ENCODE measurements around the gene BIRC2. TPM values are rescaled to one million over a fixed set of nuclear protein-coding genes. Genes with fewer than 3 reads are reported as not detected.

Gene BIRC2
- total and polyA plus RNA-seq, 9 donors: 23.7 to 57.8 (median 33.6) TPM

DNA sequence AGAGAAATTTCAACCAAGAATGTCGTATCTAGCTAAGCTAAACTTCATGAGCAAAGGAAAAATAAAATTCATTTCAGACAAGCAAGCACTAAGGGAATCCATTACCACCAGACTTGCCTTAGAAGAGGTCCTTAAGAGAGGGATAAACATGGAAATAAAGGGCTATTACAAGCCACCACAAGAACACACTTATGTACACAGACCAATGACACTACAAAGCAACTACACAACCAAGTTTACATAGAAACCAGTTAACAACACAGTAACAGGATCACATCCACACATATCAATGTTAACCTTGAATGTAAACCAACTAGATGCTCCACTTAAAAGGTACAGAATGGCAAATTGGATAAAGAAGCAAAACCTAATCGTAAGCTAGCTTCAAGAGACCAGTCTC is 67.5 kb downstream of the BIRC2 start:
- no peaks in the 10 kb centered on the region for H3K9me3 ChIP-seq
- intact Hi-C loops (cut with DNase I): no loop called here
- DNase-seq: no peak
- 97 to 99% (median 97%) methylated on average over 2 of the region's 2 CpGs for WGBS, 3 donors
- peaks cover 7% of the 10 kb centered on the region for H3K4me1 ChIP-seq (ENCODE audit: insufficient read depth)
- H3K36me3 ChIP-seq: no peaks in the 10 kb centered on the region
- no peak overlapping the region for H3K27ac ChIP-seq
- no peak for TF ChIP-seq POLR2A (IDR thresholded peaks at IDR 0.05)
- no peak for TF ChIP-seq EP300 (IDR thresholded peaks at IDR 0.05)
- no peak for TF ChIP-seq CTCF (IDR thresholded peaks at IDR 0.05)
- H3K4me3 ChIP-seq: no peak overlapping the region
- no peaks in the 10 kb centered on the region for H3K27me3 ChIP-seq

DNA sequence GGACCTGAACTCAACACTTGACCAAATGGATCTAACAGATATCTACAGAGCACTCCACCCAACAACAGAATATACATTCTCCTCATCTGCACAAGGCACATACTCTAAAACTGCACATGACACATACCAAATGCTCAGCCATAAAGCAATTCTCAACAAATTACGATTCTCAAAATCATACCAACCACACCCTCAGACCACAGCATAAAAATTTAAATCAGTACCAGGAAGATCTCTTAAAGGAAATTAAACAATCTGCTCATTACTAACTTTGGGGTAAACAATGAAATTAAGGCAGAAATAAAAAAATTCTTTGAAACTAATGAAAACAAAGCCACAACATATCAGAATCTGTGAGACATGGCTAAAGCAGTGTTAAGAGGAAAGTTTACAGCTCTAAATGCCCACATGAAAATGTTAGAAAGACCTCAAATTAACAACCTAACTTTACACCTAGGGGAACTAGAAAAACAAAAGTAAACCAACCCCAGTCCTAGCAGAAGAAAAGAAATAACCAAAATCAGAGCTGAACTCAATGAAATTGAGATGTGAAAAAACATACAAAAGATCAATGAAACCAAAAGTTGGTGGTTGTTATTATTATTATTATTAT is 68.4 kb downstream of the BIRC2 start:
- intact Hi-C loops (cut with DNase I): no loop called here
- H3K36me3 ChIP-seq: no peaks in the 10 kb centered on the region
- H3K27me3 ChIP-seq: no peaks in the 10 kb centered on the region
- H3K4me1 ChIP-seq (ENCODE audit: insufficient read depth): peaks cover 3% of the 10 kb centered on the region
- H3K27ac ChIP-seq: no peak overlapping the region
- DNase-seq: no peak
- WGBS, 3 donors: 76 to 95% (median 94%) methylated on average over 1 of the region's 1 CpG
- H3K4me3 ChIP-seq: no peak overlapping the region
- no peaks in the 10 kb centered on the region for H3K9me3 ChIP-seq
- TF ChIP-seq EP300 (IDR thresholded peaks at IDR 0.05): no peak

GRCh38 chr11:102416976-102417375 is 70.0 kb downstream of the BIRC2 start:
- Histone ChIP-seq H3K4me3 (no peak overlapping the region), H3K27me3 (no peaks in the 10 kb centered on the region), H3K36me3 (no peaks in the 10 kb centered on the region), H3K9me3 (no peaks in the 10 kb centered on the region), H3K27ac (no peak overlapping the region), H3K4me1 (ENCODE audit: insufficient read depth) (no peaks in the 10 kb centered on the region)
- no peak for DNase-seq
- TF ChIP-seq POLR2A (IDR thresholded peaks at IDR 0.05) (no peak), EP300 (IDR thresholded peaks at IDR 0.05) (no peak), CTCF (IDR thresholded peaks at IDR 0.05) (no peak)
- 99 to 100% (median 99%) methylated on average over 2 of the region's 2 CpGs for WGBS, 3 donors
- intact Hi-C loops (cut with DNase I): no loop called here

DNA sequence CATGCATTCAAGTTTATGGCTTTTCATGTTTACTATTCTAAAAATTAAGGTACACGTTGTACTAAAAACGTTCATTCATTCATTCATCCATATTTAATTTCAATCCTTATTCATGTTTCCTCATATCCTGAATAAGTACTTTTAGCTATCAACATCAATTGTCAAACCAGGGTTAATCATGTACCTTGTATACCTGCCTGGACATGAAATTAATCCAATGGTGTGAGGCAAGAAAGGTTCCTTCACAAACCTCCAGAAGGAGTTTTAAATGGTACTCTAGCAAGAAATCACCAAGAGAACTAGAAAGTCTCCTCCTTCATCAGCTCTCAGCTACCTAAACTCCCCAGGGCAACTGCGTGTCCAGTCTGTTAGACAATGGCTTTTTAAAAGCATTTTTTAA is 72.2 kb downstream of the BIRC2 start:
- no peak for TF ChIP-seq CTCF (IDR thresholded peaks at IDR 0.05)
- TF ChIP-seq EP300 (IDR thresholded peaks at IDR 0.05): no peak
- no peak for TF ChIP-seq POLR2A (IDR thresholded peaks at IDR 0.05)
- H3K36me3 ChIP-seq: no peaks in the 10 kb centered on the region
- H3K27me3 ChIP-seq: no peaks in the 10 kb centered on the region
- no peak overlapping the region for H3K4me3 ChIP-seq
- no peak overlapping the region for H3K27ac ChIP-seq
- no peak for DNase-seq
- H3K9me3 ChIP-seq: no peaks in the 10 kb centered on the region
- H3K4me1 ChIP-seq (ENCODE audit: insufficient read depth): no peaks in the 10 kb centered on the region
- intact Hi-C loops (cut with DNase I): no loop called here
- WGBS, 3 donors: 80 to 92% (median 84%) methylated on average over 3 of the region's 3 CpGs

DNA sequence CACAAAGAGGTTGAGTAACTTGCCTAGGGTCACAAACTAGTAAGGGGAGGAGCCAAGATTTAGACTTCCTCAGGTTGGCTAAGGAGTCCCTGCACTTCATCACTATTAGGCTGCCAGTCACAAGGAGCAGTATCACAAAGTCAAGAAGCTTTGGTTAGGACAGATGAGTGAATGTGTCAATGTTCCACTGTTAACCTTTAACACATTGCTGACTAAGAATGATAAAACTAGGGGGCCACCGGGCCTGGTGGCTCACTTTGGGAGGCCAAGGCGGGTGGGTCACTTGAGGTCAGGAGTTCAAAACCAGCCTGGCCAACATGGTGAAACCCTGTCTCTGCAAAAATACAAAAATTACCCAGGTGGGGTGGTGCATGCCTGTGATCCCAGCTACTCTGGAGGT is 73.5 kb downstream of the BIRC2 start:
- intact Hi-C loops (cut with DNase I): no loop called here
- H3K27ac ChIP-seq: no peak overlapping the region

More for the DNA sequence above, 73.5 kb downstream of the BIRC2 start:
- no peak for DNase-seq
- no peaks in the 10 kb centered on the region for H3K4me1 ChIP-seq (ENCODE audit: insufficient read depth)
- no peaks in the 10 kb centered on the region for H3K9me3 ChIP-seq
- no peaks in the 10 kb centered on the region for H3K27me3 ChIP-seq
- TF ChIP-seq EP300 (IDR thresholded peaks at IDR 0.05) (no peak), POLR2A (IDR thresholded peaks at IDR 0.05) (no peak), CTCF (IDR thresholded peaks at IDR 0.05) (no peak)
- no peaks in the 10 kb centered on the region for H3K36me3 ChIP-seq
- WGBS, 3 donors: 86 to 90% (median 88%) methylated on average over 2 of the region's 2 CpGs
- no peak overlapping the region for H3K4me3 ChIP-seq
